HEK293 (cell line): ENCODE data around the gene GNA12.

ENCODE experiments used
- CTCF ChIA-PET: fragments of 350-600 bp; formaldehyde crosslinking; extraction: SDS; loops from one replicate; lab custom pipeline; 2021; ENCODE audit warnings: antibody characterized with exemption; lab: Yijun Ruan, JAX
- POLR2A ChIA-PET: fragments of 300-600 bp; formaldehyde crosslinking; extraction: SDS; loops from one replicate; lab custom pipeline; 2020; ENCODE audit warnings: antibody characterized with exemption, inconsistent platforms; lab: Yijun Ruan, JAX
- H3K27ac ChIP-seq: fragments of 200-500 bp; sonication (Bioruptor generic); 2 replicates; pipeline ENCODE4 v1.5.1; 2014; ENCODE audit warnings: low read depth, low read length, control low read depth, inconsistent platforms; ENCODE audit errors: extremely low read depth
- H3K36me3 ChIP-seq, 2 experiments: fragments of 200-500 bp in 1 of 2; sonication (Bioruptor generic) in 1 of 2; 1 replicate in 1 of 2; 2 replicates in 1 of 2; pipeline ENCODE4 v1.5.1; 2014 to 2017; ENCODE audit warnings: inconsistent platforms in 2 of 2, low read length in 2 of 2; ENCODE audit not compliant: control insufficient read depth in 2 of 2, insufficient read depth in 1 of 2
- H3K4me1 ChIP-seq: fragments of 200-500 bp; sonication (Bioruptor generic); 2 replicates; pipeline ENCODE4 v1.5.1; 2014; ENCODE audit warnings: mild to moderate bottlenecking, low read length, inconsistent platforms; ENCODE audit not compliant: control insufficient read depth, insufficient read depth
- H3K4me3 ChIP-seq: 2 replicates; pipeline ENCODE4 v1.5.1; 2011; ENCODE audit warnings: low read depth, mild to moderate bottlenecking, control low read depth, low read length, moderate library complexity
- H3K9me3 ChIP-seq: fragments of 200-500 bp; sonication (Bioruptor generic); 2 replicates; pipeline ENCODE4 v1.5.1; 2014; ENCODE audit warnings: low read depth, low read length, inconsistent platforms; ENCODE audit not compliant: control insufficient read depth, insufficient read depth
- GLI2 ChIP-seq: fragments of 450-650 bp; formaldehyde crosslinking; IDR thresholded peaks from 2 replicates; pipeline ENCODE4; 2017; ENCODE audit warnings: missing biosample characterization, missing genetic modification characterization, low read depth, borderline replicate concordance
- GLIS1 ChIP-seq: fragments of 450-650 bp; formaldehyde crosslinking; IDR thresholded peaks from 2 replicates; pipeline ENCODE4 v1.5.1; 2016; ENCODE audit warnings: missing biosample characterization, missing genetic modification characterization
- HOXC10 ChIP-seq: sonication (generic); formaldehyde crosslinking; IDR thresholded peaks from 2 replicates; pipeline ENCODE4 v1.8.1; 2023; ENCODE audit warnings: mild to moderate bottlenecking, missing genetic modification reagents
- KLF10 ChIP-seq: fragments of 450-650 bp; IDR thresholded peaks from 2 replicates; pipeline ENCODE4 v1.5.1; 2018; ENCODE audit warnings: missing biosample characterization, mild to moderate bottlenecking, missing genetic modification characterization
- MYNN ChIP-seq: fragments of 450-650 bp; formaldehyde crosslinking; IDR thresholded peaks from 2 replicates; pipeline ENCODE4 v1.5.1; 2016; ENCODE audit warnings: missing biosample characterization, missing genetic modification characterization, borderline replicate concordance
- OSR2 ChIP-seq: fragments of 450-650 bp; formaldehyde crosslinking; IDR thresholded peaks from 2 replicates; pipeline ENCODE4 v1.5.1; 2016; ENCODE audit warnings: missing biosample characterization, missing genetic modification characterization
- OVOL3 ChIP-seq: fragments of 450-650 bp; formaldehyde crosslinking; IDR thresholded peaks from 2 replicates; pipeline ENCODE4 v1.5.1; 2016; ENCODE audit warnings: missing biosample characterization, missing genetic modification characterization
- TRIM28 ChIP-seq: IDR thresholded peaks from 2 replicates; pipeline ENCODE4 v1.6.1; 2011; ENCODE audit warnings: low read length, control low read depth, borderline replicate concordance
- ZBTB21 ChIP-seq: fragments of 450-650 bp; formaldehyde crosslinking; IDR thresholded peaks from 2 replicates; pipeline ENCODE4 v1.5.1; 2017; ENCODE audit warnings: missing biosample characterization, missing genetic modification characterization
- ZFP37 ChIP-seq: fragments of 450-650 bp; formaldehyde crosslinking; IDR thresholded peaks from 2 replicates; pipeline ENCODE4 v1.5.1; 2016; ENCODE audit warnings: missing biosample characterization, missing genetic modification characterization
- ZFP69B ChIP-seq: fragments of 450-650 bp; formaldehyde crosslinking; IDR thresholded peaks from 2 replicates; pipeline ENCODE4 v1.5.1; 2016; ENCODE audit warnings: missing biosample characterization, missing genetic modification characterization
- ZIC2 ChIP-seq: fragments of 450-650 bp; formaldehyde crosslinking; IDR thresholded peaks from 2 replicates; pipeline ENCODE4 v1.5.1; 2016; ENCODE audit warnings: missing biosample characterization, missing genetic modification characterization
- ZNF132 ChIP-seq: fragments of 450-650 bp; formaldehyde crosslinking; IDR thresholded peaks from 2 replicates; pipeline ENCODE4 v1.5.1; 2017; ENCODE audit warnings: missing biosample characterization, missing genetic modification characterization, borderline replicate concordance
- ZNF174 ChIP-seq: fragments of 450-650 bp; formaldehyde crosslinking; IDR thresholded peaks from 2 replicates; pipeline ENCODE4 v1.5.0; 2017; ENCODE audit warnings: missing biosample characterization, mild to moderate bottlenecking, missing genetic modification characterization
- ZNF23 ChIP-seq: fragments of 450-650 bp; formaldehyde crosslinking; IDR thresholded peaks from 2 replicates; pipeline ENCODE4 v1.5.1; 2016; ENCODE audit warnings: missing biosample characterization, missing genetic modification characterization, borderline replicate concordance
- ZNF341 ChIP-seq: fragments of 450-650 bp; formaldehyde crosslinking; IDR thresholded peaks from 2 replicates; pipeline ENCODE4; 2016; ENCODE audit warnings: low read depth, missing biosample characterization, missing genetic modification characterization
- ZNF423 ChIP-seq: fragments of 450-650 bp; formaldehyde crosslinking; IDR thresholded peaks from 2 replicates; pipeline ENCODE4 v1.5.1; 2016; ENCODE audit warnings: missing biosample characterization, missing genetic modification characterization
- ZNF514 ChIP-seq: fragments of 450-650 bp; formaldehyde crosslinking; IDR thresholded peaks from 2 replicates; pipeline ENCODE4 v1.5.1; 2016; ENCODE audit warnings: missing biosample characterization, missing genetic modification characterization
- ZNF596 ChIP-seq: fragments of 450-650 bp; IDR thresholded peaks from 2 replicates; pipeline ENCODE4 v1.5.0; 2018; ENCODE audit warnings: missing biosample characterization, mild to moderate bottlenecking, missing genetic modification characterization, moderate library complexity
- ZNF600 ChIP-seq: fragments of 450-650 bp; formaldehyde crosslinking; IDR thresholded peaks from 2 replicates; pipeline ENCODE4 v1.5.1; 2016; ENCODE audit warnings: missing biosample characterization, missing genetic modification characterization
- ZNF624 ChIP-seq: fragments of 450-650 bp; formaldehyde crosslinking; IDR thresholded peaks from 2 replicates; pipeline ENCODE4 v1.5.1; 2017; ENCODE audit warnings: missing biosample characterization, missing genetic modification characterization
- ZNF776 ChIP-seq: fragments of 450-650 bp; formaldehyde crosslinking; IDR thresholded peaks from 2 replicates; pipeline ENCODE4 v1.5.0; 2017; ENCODE audit warnings: missing biosample characterization, missing genetic modification characterization, borderline replicate concordance
- ZNF785 ChIP-seq: fragments of 450-650 bp; formaldehyde crosslinking; IDR thresholded peaks from 2 replicates; pipeline ENCODE4 v1.5.1; 2016; ENCODE audit warnings: missing biosample characterization, missing genetic modification characterization
- ZNF792 ChIP-seq: fragments of 450-650 bp; formaldehyde crosslinking; IDR thresholded peaks from 2 replicates; pipeline ENCODE4 v1.5.1; 2016; ENCODE audit warnings: missing biosample characterization, missing genetic modification characterization
- ZNF837 ChIP-seq: fragments of 450-650 bp; formaldehyde crosslinking; IDR thresholded peaks from 2 replicates; pipeline ENCODE4 v1.5.1; 2016; ENCODE audit warnings: missing biosample characterization, missing genetic modification characterization
- TF ChIP-seq, protein P1 (sequence below): fragments of 450-650 bp; formaldehyde crosslinking; IDR thresholded peaks from 2 replicates; pipeline ENCODE4 v1.5.1; 2016; ENCODE audit warnings: missing biosample characterization, missing genetic modification characterization
- TF ChIP-seq, protein P2 (sequence below): fragments of 450-650 bp; formaldehyde crosslinking; IDR thresholded peaks from 2 replicates; pipeline ENCODE4 v1.5.1; 2017; ENCODE audit warnings: missing biosample characterization, mild to moderate bottlenecking, missing genetic modification characterization, moderate library complexity
- TF ChIP-seq, protein P3 (sequence below): fragments of 450-650 bp; formaldehyde crosslinking; IDR thresholded peaks from 2 replicates; pipeline ENCODE4 v1.5.1; 2016; ENCODE audit warnings: missing biosample characterization, missing genetic modification characterization, low read depth
- TF ChIP-seq, protein P4 (sequence below): fragments of 450-650 bp; formaldehyde crosslinking; IDR thresholded peaks from 2 replicates; pipeline ENCODE4 v1.5.0; 2017; ENCODE audit warnings: missing biosample characterization, missing genetic modification characterization, borderline replicate concordance

The GNA12 gene

DNA sequence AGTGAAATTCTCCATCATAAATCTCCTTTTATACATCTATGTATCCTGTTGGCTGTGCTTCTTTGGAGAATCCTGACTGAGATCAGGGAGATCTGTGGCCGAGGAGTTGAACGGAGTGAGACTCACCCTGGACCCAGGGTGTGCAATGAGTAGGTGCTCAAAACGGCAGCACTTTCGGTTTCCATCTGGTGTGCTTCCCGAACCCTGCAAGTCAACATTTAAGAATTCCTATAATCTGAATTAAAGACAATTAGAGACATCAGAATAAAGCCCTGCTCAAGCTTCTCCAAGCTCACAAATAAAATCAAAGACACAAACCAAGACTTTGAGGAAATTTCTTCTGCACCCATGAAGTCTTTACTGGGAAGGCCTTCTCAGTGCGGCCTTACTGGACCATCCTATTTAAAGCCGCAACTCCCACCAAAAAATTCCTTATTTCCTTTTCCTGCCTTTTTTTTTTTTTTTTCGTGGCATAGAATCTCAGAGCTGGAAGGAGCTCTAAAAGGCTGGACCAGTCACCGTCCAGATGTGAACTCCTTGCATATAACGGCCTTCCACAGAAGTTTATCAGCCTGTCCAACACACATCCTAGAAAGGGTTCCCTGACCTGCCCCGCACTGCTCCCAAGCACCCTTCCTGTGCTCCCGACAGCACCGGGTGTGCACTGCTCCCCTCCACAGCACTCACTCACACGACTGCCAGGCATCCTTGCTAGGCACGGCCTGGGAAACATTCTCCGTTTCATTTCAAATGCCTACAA, 29.7 kb downstream of the GNA12 start:
- Histone ChIP-seq H3K4me1 (0 out of 2 replicates have a peak, but pooled peaks cover 5% of the 10 kb centered on the region), H3K36me3 (no peaks in the 10 kb centered on the region), H3K27ac (no peak overlapping the region), H3K4me3 (no peak overlapping the region), H3K9me3 (no peaks in the 10 kb centered on the region)
- POLR2A ChIA-PET: no interaction called here
- TF ChIP-seq ZNF792 (tag by site-specific recombination): no peak
- no peak for TF ChIP-seq ZNF776 (tag by site-specific recombination)
- TF ChIP-seq, protein P1, sequence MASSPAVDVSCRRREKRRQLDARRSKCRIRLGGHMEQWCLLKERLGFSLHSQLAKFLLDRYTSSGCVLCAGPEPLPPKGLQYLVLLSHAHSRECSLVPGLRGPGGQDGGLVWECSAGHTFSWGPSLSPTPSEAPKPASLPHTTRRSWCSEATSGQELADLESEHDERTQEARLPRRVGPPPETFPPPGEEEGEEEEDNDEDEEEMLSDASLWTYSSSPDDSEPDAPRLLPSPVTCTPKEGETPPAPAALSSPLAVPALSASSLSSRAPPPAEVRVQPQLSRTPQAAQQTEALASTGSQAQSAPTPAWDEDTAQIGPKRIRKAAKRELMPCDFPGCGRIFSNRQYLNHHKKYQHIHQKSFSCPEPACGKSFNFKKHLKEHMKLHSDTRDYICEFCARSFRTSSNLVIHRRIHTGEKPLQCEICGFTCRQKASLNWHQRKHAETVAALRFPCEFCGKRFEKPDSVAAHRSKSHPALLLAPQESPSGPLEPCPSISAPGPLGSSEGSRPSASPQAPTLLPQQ (tag by site-specific recombination): no peak
- no peak for TF ChIP-seq ZNF596 (tag by site-specific recombination)
- no peak for TF ChIP-seq HOXC10 (CRISPR knock-in tag)
- TF ChIP-seq, protein P2, sequence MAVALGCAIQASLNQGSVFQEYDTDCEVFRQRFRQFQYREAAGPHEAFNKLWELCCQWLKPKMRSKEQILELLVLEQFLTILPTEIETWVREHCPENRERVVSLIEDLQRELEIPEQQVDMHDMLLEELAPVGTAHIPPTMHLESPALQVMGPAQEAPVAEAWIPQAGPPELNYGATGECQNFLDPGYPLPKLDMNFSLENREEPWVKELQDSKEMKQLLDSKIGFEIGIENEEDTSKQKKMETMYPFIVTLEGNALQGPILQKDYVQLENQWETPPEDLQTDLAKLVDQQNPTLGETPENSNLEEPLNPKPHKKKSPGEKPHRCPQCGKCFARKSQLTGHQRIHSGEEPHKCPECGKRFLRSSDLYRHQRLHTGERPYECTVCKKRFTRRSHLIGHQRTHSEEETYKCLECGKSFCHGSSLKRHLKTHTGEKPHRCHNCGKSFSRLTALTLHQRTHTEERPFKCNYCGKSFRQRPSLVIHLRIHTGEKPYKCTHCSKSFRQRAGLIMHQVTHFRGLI (tag by site-specific recombination): no peak
- no peak for TF ChIP-seq KLF10 (tag by site-specific recombination)
- TF ChIP-seq ZNF785 (tag by site-specific recombination): no peak
- TF ChIP-seq ZNF624 (tag by site-specific recombination): no peak
- TF ChIP-seq GLI2 (tag by site-specific recombination): no peak
- no peak for TF ChIP-seq ZNF174 (tag by site-specific recombination)
- no peak for TF ChIP-seq OSR2
- no peak for TF ChIP-seq ZFP37
- TF ChIP-seq ZNF132 (tag by site-specific recombination): no peak
- TF ChIP-seq, protein P3, sequence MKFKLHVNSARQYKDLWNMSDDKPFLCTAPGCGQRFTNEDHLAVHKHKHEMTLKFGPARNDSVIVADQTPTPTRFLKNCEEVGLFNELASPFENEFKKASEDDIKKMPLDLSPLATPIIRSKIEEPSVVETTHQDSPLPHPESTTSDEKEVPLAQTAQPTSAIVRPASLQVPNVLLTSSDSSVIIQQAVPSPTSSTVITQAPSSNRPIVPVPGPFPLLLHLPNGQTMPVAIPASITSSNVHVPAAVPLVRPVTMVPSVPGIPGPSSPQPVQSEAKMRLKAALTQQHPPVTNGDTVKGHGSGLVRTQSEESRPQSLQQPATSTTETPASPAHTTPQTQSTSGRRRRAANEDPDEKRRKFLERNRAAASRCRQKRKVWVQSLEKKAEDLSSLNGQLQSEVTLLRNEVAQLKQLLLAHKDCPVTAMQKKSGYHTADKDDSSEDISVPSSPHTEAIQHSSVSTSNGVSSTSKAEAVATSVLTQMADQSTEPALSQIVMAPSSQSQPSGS: no peak
- no peak for TF ChIP-seq OVOL3 (tag by site-specific recombination)
- no peak for TF ChIP-seq ZBTB21 (tag by site-specific recombination)
- TF ChIP-seq TRIM28: no peak
- TF ChIP-seq MYNN (tag by site-specific recombination): no peak
- CTCF ChIA-PET: interaction anchor here (0.5 to 0.6 kb wide), 2 partner anchors 24 to 37 kb away, joined by 3 to 5 read pairs; no protein-coding TSS in a partner anchor

DNA sequence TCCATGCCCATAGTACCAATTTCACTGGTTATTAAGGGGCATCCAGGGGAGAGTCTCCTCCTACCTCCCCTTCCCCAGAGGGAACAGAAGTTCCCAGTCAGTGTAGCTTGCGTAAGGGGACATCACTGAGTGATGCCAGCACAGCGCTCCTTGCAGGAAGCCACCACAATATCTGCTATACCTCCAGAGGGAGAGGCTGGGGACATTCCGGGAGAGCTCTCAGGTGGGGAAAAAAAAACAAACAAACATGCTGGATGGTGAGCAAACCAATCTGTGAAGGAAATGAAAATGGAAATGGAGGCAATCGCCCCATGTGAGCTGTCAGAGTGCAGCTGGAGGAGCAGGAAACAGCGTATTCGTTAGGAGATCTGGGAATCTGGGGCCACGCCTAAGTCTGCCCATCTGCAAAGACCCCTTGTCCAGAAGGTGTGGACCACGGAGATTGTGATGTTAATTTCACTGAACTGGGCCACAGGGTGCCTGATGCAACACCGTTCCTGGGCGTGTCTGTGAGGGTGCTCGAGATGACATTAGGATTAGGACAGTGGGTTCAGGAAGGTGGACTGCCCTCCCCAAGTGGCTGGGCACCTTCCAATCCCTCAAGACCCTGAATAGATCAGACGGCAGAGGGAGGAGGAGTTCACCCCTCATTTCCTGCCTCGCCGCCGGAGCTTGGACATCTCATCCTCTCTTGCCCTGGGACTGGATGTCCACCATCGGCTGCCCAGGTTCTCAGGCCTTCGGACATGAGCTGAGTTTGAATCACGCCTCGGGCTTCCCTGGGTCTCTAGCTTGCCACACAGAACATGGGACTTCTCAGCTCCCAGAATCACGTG, 30.5 kb downstream of the GNA12 start:
- peaks cover 5% of the 10 kb centered on the region; the same call in 1 of the 2 replicates for H3K4me1 ChIP-seq

More for the DNA sequence above, 30.5 kb downstream of the GNA12 start:
- ChIA-PET CTCF (no interaction called here), POLR2A (no interaction called here)
- TF ChIP-seq GLIS1 (tag by site-specific recombination): peak; percentile 80
- TF ChIP-seq ZIC2 (tag by site-specific recombination): peak; percentile 51
- TF ChIP-seq ZNF837 (tag by site-specific recombination): no peak
- 0 out of 2 replicates have a peak, but pooled peaks have one; percentile 19 for TF ChIP-seq ZNF341 (tag by site-specific recombination)
- 0 out of 2 replicates have a peak, but pooled peaks have one; percentile 21 for TF ChIP-seq ZNF600 (tag by site-specific recombination)
- no peak for TF ChIP-seq ZNF23
- TF ChIP-seq, protein P4, sequence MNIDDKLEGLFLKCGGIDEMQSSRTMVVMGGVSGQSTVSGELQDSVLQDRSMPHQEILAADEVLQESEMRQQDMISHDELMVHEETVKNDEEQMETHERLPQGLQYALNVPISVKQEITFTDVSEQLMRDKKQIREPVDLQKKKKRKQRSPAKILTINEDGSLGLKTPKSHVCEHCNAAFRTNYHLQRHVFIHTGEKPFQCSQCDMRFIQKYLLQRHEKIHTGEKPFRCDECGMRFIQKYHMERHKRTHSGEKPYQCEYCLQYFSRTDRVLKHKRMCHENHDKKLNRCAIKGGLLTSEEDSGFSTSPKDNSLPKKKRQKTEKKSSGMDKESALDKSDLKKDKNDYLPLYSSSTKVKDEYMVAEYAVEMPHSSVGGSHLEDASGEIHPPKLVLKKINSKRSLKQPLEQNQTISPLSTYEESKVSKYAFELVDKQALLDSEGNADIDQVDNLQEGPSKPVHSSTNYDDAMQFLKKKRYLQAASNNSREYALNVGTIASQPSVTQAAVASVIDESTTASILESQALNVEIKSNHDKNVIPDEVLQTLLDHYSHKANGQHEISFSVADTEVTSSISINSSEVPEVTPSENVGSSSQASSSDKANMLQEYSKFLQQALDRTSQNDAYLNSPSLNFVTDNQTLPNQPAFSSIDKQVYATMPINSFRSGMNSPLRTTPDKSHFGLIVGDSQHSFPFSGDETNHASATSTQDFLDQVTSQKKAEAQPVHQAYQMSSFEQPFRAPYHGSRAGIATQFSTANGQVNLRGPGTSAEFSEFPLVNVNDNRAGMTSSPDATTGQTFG (tag by site-specific recombination): no peak
- TF ChIP-seq ZNF514 (tag by site-specific recombination): no peak
- no peak for TF ChIP-seq OSR2
- no peak for TF ChIP-seq ZNF423 (tag by site-specific recombination)
- no peak for TF ChIP-seq ZFP69B (tag by site-specific recombination)
- Histone ChIP-seq H3K27ac (no peak overlapping the region), H3K9me3 (no peaks in the 10 kb centered on the region), H3K36me3 (no peaks in the 10 kb centered on the region), H3K4me3 (no peak overlapping the region)
